ENCODE measurements around the gene KCNH3. TPM values are rescaled to one million over a fixed set of nuclear protein-coding genes. Genes with fewer than 3 reads are reported as not detected.

Gene KCNH3
- total RNA-seq, 1 experiment from 2014 or later = not detected

- Histone ChIP-seq H3K27ac (ENCODE audit: low read length) (no peak overlapping the region), H4K20me1 (ENCODE audit: insufficient read depth, low read depth, low read length) (0 out of 2 replicates have a peak, but pooled peaks cover 3% of the 10 kb centered on the region), H3K4me3 (ENCODE audit: low read length) (no peak overlapping the region), H3K36me3 (ENCODE audit: insufficient read depth, low read length) (no peaks in the 10 kb centered on the region), H2AFZ (ENCODE audit: low read length) (no peak overlapping the region), H3K9me3 (ENCODE audit: low read length) (no peaks in the 10 kb centered on the region), H3K4me1 (ENCODE audit: low read length) (peaks cover 31% of the 10 kb centered on the region), H3K9ac (ENCODE audit: low read length) (no peak overlapping the region), H3K4me2 (ENCODE audit: low read depth, low read length, poor library complexity, severe bottlenecking) (peak overlapping the region; percentile 23), H3K9me2 (replicated peaks; ENCODE audit: insufficient read depth, low read length) (no peaks in the 10 kb centered on the region), H3K79me2 (ENCODE audit: low read length) (no peaks in the 10 kb centered on the region), H3K27me3 (ENCODE audit: low read length) (no peaks in the 10 kb centered on the region)
- DNase-seq = no peak
These were observed 787 bp downstream of the KCNH3 start for GRCh38 chr12:49539406-49540228.

GRCh38 chr12:49540229-49541139 lies 1.7 kb downstream of the KCNH3 start:
- peaks cover 31% of the 10 kb centered on the region for H3K4me1 ChIP-seq (ENCODE audit: low read length)
- H3K27me3 ChIP-seq (ENCODE audit: low read length) = no peaks in the 10 kb centered on the region
- no peak overlapping the region for H3K4me3 ChIP-seq (ENCODE audit: low read length)
- H3K9ac ChIP-seq (ENCODE audit: low read length) = no peak overlapping the region
- no peaks in the 10 kb centered on the region for H3K9me3 ChIP-seq (ENCODE audit: low read length)
- H3K9me2 ChIP-seq (replicated peaks; ENCODE audit: insufficient read depth, low read length) = no peaks in the 10 kb centered on the region
- H3K79me2 ChIP-seq (ENCODE audit: low read length) = no peaks in the 10 kb centered on the region
- DNase-seq = no peak
- no peak overlapping the region for H2AFZ ChIP-seq (ENCODE audit: low read length)
- no peak overlapping the region for H3K4me2 ChIP-seq (ENCODE audit: low read depth, low read length, poor library complexity, severe bottlenecking)
- no peak overlapping the region for H3K27ac ChIP-seq (ENCODE audit: low read length)
- H4K20me1 ChIP-seq (ENCODE audit: insufficient read depth, low read depth, low read length) = 0 out of 2 replicates have a peak, but pooled peaks cover 3% of the 10 kb centered on the region
- H3K36me3 ChIP-seq (ENCODE audit: insufficient read depth, low read length) = no peaks in the 10 kb centered on the region

GRCh38 chr12:49541140-49541861 lies 2.5 kb downstream of the KCNH3 start:
- Histone ChIP-seq H3K4me1 (ENCODE audit: low read length) (peaks cover 27% of the 10 kb centered on the region), H4K20me1 (ENCODE audit: insufficient read depth, low read depth, low read length) (0 out of 2 replicates have a peak, but pooled peaks cover 3% of the 10 kb centered on the region), H3K4me2 (ENCODE audit: low read depth, low read length, poor library complexity, severe bottlenecking) (no peak overlapping the region), H3K9ac (ENCODE audit: low read length) (no peak overlapping the region), H3K27ac (ENCODE audit: low read length) (no peak overlapping the region), H3K36me3 (ENCODE audit: insufficient read depth, low read length) (no peaks in the 10 kb centered on the region), H3K4me3 (ENCODE audit: low read length) (no peak overlapping the region), H3K79me2 (ENCODE audit: low read length) (no peaks in the 10 kb centered on the region), H3K9me2 (replicated peaks; ENCODE audit: insufficient read depth, low read length) (no peaks in the 10 kb centered on the region), H3K27me3 (ENCODE audit: low read length) (no peaks in the 10 kb centered on the region), H3K9me3 (ENCODE audit: low read length) (no peaks in the 10 kb centered on the region), H2AFZ (ENCODE audit: low read length) (no peak overlapping the region)
- DNase-seq = no peak

GRCh38 chr12:49541911-49542505 lies 3.2 kb downstream of the KCNH3 start:
- no peaks in the 10 kb centered on the region for H3K79me2 ChIP-seq (ENCODE audit: low read length)
- H4K20me1 ChIP-seq (ENCODE audit: insufficient read depth, low read depth, low read length) = 0 out of 2 replicates have a peak, but pooled peaks cover 3% of the 10 kb centered on the region
- H3K27ac ChIP-seq (ENCODE audit: low read length) = no peak overlapping the region
- peaks cover 19% of the 10 kb centered on the region for H3K4me1 ChIP-seq (ENCODE audit: low read length)
- H3K27me3 ChIP-seq (ENCODE audit: low read length) = no peaks in the 10 kb centered on the region
- no peaks in the 10 kb centered on the region for H3K36me3 ChIP-seq (ENCODE audit: insufficient read depth, low read length)
- no peaks in the 10 kb centered on the region for H3K9me2 ChIP-seq (replicated peaks; ENCODE audit: insufficient read depth, low read length)
- H3K4me2 ChIP-seq (ENCODE audit: low read depth, low read length, poor library complexity, severe bottlenecking) = no peak overlapping the region
- no peak overlapping the region for H3K4me3 ChIP-seq (ENCODE audit: low read length)
- H3K9me3 ChIP-seq (ENCODE audit: low read length) = no peaks in the 10 kb centered on the region
- DNase-seq = peak; percentile 54
- H3K9ac ChIP-seq (ENCODE audit: low read length) = no peak overlapping the region
- H2AFZ ChIP-seq (ENCODE audit: low read length) = no peak overlapping the region

GRCh38 chr12:49542592-49543160 lies 3.8 kb downstream of the KCNH3 start:
- DNase-seq = no peak

GRCh38 chr12:49543221-49543913 lies 4.5 kb downstream of the KCNH3 start:
- Histone ChIP-seq H3K9me3 (ENCODE audit: low read length) (no peaks in the 10 kb centered on the region), H3K9me2 (replicated peaks; ENCODE audit: insufficient read depth, low read length) (no peaks in the 10 kb centered on the region), H3K36me3 (ENCODE audit: insufficient read depth, low read length) (no peaks in the 10 kb centered on the region), H3K4me3 (ENCODE audit: low read length) (no peak overlapping the region), H3K9ac (ENCODE audit: low read length) (no peak overlapping the region), H3K4me1 (ENCODE audit: low read length) (peaks cover 7% of the 10 kb centered on the region), H3K79me2 (ENCODE audit: low read length) (no peaks in the 10 kb centered on the region), H2AFZ (ENCODE audit: low read length) (no peak overlapping the region), H3K27me3 (ENCODE audit: low read length) (no peaks in the 10 kb centered on the region), H3K27ac (ENCODE audit: low read length) (no peak overlapping the region), H3K4me2 (ENCODE audit: low read depth, low read length, poor library complexity, severe bottlenecking) (no peak overlapping the region), H4K20me1 (ENCODE audit: insufficient read depth, low read depth, low read length) (0 out of 2 replicates have a peak, but pooled peaks cover 3% of the 10 kb centered on the region)
- no peak for DNase-seq

More at GRCh38 chr12:49542592-49543160, 3.8 kb downstream of the KCNH3 start:
- H3K36me3 ChIP-seq (ENCODE audit: insufficient read depth, low read length) = no peaks in the 10 kb centered on the region
- no peaks in the 10 kb centered on the region for H3K9me3 ChIP-seq (ENCODE audit: low read length)
- no peak overlapping the region for H2AFZ ChIP-seq (ENCODE audit: low read length)
- no peaks in the 10 kb centered on the region for H3K9me2 ChIP-seq (replicated peaks; ENCODE audit: insufficient read depth, low read length)
- no peak overlapping the region for H3K4me2 ChIP-seq (ENCODE audit: low read depth, low read length, poor library complexity, severe bottlenecking)
- peaks cover 14% of the 10 kb centered on the region for H3K4me1 ChIP-seq (ENCODE audit: low read length)
- no peaks in the 10 kb centered on the region for H3K27me3 ChIP-seq (ENCODE audit: low read length)
- H3K4me3 ChIP-seq (ENCODE audit: low read length) = no peak overlapping the region
- no peak overlapping the region for H3K9ac ChIP-seq (ENCODE audit: low read length)
- 0 out of 2 replicates have a peak, but pooled peaks cover 3% of the 10 kb centered on the region for H4K20me1 ChIP-seq (ENCODE audit: insufficient read depth, low read depth, low read length)
- H3K27ac ChIP-seq (ENCODE audit: low read length) = no peak overlapping the region
- H3K79me2 ChIP-seq (ENCODE audit: low read length) = no peaks in the 10 kb centered on the region
